Inflammatory macrophage (primary cell): Measurements from ENCODE around the gene ALDH9A1.

ENCODE experiments used
- DNase-seq, 2 donors: peaks; one replicate each; pipeline ENCODE4 v3.0.0-alpha.2; 2020 to 2022

ALDH9A1 gene

GRCh38 chr1:165616987-165617546 lies 81.3 kb downstream of the ALDH9A1 start:
- DNase-seq: no peak

GRCh38 chr1:165616054-165616612 lies 82.2 kb downstream of the ALDH9A1 start:
- DNase-seq: no peak
